HG02973 (cell line): ENCODE measurements around the gene RSPO4.
"Not testable (repeated sequence)": the region's sequence is repeated elsewhere in the genome, so short reads cannot be mapped to it uniquely, and the experiment has no call there.

ENCODE experiments used
- ATAC-seq: cut with Tn5 transposase; IDR thresholded peaks from one replicate; pipeline ENCODE4 v1.9.1; 2021; ENCODE audit warnings: moderate library complexity; ENCODE audit not compliant: unreplicated experiment

Gene RSPO4

DNA sequence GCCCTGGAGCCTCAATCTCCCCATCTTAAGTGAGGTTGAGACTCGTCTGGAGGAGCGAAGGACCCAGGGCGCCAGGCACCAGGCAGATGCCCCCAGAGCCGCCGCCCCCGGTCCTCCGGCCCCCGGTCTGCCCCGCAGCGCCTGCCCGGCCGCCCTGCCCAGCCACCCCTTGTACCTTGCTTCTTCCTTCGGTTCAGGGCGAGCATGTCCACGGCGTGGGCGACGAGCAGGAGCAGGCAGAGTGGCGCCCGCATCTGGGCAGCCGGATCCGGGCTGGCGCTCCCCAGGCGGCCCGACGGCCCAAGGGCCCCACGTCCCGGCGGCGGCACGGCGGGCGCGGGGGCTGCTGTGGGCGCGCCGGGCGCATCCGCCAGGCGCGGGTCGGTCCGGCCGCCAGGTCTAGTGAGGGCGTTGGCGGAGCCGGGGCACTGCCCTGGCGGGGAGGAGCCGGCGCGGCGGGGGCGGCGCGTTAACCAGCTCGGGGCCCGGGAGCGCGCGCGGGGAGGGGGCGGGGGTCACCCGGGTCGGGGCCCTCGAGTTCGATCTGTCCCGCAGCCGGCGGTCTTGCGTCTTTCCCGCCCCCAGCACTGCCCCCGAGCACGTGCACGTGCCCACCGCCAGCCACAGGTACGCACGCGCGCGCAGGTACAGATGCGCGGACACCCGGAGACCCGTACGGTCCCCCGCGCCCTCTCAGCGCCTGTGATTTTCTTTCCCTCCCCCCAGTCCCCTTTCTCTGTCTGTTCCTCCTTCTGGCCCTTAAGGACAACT, at the start of gene RSPO4:
Gene RSPO4 (minus strand): TSS at position 401 of the 771 bp plus-strand sequence. CDS start 147 bp downstream, at position 254.
- ATAC-seq: no peak

DNA sequence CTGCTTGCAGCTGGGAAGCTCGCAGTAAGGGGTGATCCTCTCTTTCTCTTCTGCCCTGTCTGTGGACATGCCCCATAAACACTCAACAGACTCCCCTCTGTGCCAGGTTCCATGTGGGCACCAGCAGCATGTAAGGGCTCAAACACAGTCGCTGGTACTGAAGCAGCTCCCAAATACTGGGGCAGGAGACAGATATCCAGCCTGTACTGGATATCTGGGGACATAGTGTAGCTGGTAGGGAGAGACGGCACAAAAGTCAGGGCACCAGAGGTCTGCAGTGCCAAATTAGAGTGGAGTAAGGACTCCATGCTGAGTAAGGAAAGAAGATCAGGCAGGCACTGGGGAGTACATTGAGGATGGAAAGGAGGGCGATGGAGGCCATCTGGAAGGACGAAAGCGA, 48.3 kb upstream of the RSPO4 start:
- no peak for ATAC-seq

DNA sequence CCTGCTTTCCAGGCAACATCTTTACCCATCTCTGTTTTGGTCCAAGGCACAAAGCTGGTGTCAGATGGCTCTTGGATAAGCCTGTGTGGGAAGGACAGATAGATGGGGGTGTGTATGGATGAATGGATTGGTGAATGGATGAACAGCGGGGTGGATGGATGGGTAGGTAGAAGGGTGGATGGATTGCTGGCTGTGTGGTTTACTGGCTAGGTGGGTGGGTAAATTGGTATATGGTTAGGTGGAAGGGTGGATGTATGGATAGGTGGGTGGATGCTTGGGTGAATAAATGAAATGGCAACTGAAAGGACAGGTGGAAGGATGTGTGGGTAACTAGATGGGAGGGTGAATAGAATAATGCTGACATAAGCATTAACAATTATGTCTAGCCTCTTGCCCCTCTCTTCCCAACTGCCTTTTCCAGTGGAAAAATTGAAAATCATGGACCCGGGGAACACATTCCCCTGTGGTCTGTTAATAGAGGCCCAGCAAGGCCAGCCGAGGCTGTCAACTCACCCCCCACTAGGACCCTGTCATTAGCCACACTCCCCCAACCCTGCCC, 43.8 kb upstream of the RSPO4 start:
- ATAC-seq: no peak

DNA sequence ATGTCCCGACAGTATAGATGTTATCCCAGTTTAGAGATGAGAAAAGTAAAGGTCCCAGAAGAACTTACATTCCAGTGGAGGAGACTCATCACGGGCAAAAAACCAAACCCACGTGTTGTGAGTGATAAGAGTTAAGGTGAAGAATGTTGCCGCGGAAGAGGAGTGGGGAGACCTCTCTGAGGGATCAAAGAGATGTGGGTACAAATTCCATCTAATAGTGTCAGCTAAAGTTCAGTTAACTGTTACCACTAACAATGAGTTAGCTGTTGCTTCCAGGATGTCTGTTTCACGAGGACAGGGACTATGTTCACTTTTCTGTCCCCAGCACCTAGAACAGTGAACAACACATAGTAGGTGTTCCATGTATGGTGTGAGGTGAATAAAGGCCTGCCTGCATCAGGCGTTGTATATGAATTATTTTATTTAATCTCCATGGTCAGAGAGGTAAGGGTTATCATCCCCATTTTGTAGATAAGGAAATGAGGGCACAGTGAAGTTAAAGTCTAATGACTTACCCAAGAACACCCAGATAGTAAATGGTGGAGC, 39.8 kb upstream of the RSPO4 start:
- no peak for ATAC-seq

DNA sequence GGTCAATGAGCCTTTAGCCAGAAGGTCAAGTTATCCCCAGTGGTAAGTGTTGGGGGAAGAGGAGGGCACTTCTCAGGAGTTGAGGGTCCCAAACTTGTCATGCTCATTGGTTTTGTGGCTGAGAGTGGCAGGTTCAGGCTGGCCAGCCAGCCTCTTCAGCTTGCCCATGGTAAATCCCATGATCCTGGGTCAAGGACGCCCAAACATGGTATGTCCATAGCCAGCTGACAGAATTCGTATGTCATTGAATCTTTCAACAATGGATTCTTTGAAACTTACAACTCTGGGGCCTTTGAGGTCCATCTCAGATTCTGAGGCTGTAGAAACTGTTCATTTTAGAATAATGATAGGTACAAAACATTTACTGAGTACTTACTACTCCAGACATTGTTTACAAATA, 36.1 kb upstream of the RSPO4 start:
- ATAC-seq: no peak

DNA sequence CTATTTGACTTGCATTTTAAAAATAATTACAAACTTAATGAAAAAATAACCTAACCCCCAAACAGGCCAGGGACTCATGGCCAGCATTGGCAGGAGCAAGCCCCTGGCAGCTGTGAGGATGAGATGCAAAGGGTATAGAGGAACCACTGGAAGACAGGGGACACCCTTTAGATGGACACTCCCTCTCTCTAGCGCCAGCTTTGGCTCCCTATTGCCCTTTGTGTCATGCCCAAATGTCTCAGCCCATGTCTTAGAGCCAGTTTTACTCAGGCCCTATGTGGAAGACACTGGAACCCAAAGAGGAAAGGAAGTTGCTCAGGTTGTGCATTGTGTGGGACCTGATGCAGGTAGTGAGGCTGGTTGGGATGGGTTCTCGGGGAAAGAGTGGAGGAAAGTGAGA, 34.9 kb upstream of the RSPO4 start:
- ATAC-seq: no peak

DNA sequence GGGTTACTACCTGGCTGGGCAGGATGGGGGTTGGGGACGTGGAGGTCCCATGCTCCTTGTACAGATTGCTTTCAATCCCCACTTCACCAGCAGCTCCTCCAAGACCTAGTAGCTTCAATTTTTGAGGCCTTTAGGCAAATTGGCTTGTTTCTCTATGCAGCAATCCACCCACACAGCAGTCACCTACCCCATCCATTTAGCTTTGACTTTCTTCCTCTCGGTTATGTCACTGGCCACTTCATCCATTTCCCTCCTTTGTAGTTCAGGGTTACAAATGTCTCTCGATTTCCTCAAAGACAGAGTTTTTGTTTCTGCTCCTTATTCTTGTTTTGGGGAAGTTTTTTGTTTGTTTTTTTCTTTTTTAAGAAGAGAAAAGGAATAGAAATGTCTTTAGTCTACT, 33.4 kb upstream of the RSPO4 start:
- no peak for ATAC-seq

DNA sequence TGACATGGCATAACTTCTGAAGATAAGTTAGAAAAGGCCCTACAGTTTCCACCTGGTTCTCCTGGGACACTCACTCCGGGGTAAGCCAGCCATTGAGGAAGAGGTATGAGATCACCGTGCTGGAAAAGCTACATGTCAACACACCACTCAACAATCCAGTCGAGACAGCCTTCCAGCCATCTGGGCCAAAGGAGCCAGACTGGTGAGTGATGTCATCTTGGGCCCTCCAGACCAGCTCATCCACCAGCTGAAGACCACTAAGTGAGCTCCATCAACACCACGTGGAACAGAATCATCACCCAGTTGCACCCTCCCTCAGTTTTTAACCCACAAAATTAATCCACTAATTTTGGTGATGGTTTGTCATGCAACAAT, 32.3 kb upstream of the RSPO4 start:
- no peak for ATAC-seq

DNA sequence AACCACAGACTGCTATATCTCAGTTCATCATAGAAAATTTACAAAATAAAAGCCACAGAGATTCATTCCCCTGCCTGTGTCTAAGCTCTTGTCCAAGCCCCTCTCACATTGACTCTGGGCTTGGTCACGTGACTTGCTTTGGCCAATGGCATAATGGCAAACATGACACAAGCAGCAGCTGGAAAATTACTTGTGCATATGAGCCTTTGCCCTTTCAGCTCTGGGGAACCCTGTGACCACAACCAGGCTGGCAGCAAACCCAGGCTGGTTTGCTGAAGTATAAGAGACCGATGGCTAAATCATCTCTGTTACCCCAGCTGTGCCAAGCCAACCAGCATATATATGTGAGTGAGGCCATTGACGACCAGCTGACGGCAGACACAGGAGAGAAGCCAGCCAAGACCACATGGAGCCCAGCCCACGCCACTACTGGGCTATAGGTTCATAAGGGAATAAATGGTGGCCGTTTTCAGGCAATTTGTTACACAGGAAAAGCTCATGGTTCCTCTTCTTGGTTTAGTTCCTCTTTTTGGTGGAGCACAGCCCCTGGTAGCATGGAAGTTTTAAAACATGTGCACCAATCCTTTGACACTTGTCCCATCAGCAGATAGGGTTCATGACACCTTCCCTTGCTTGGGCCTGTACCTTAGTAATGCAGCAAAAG, 31.8 kb upstream of the RSPO4 start:
- no peak for ATAC-seq

DNA sequence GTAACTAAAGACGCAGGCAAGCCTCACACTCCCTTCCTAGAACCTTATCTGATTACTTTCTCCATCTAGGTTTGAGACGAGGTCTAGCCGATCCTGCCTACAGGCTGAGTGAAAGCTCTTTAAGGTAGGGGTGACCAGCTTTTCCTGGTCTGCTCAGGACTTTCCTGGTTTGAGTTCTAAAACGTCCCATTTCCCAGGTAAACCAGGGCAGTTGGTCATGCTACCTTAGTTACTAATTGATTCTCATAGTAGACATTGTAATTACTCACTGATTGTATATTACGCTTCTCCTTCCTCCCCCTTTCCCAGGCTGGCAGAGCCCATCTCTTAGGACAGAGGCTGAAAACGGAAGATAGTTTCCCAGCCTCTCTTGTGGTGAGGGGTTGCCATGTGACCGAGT, 27.9 kb upstream of the RSPO4 start:
- no peak for ATAC-seq

DNA sequence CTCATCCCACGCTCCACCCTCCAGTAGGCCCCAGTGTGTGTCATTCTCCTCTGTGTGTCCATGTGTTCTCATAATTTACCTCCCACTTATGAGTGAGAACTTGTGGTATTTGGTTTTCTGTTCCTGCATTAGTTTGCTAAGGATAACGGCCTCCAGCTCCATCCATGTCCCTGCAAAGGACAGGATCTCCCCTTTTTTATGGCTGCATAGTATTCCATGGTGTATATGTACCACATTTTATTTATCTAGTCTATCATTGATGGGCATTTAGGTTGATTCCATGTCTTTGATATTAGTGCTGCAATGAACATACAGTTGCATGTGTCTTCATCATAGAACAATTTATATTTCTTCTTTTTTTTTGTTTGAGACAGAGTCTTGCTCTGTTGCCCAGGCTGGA, 24.1 kb upstream of the RSPO4 start:
- not testable (repeated sequence) for ATAC-seq

DNA sequence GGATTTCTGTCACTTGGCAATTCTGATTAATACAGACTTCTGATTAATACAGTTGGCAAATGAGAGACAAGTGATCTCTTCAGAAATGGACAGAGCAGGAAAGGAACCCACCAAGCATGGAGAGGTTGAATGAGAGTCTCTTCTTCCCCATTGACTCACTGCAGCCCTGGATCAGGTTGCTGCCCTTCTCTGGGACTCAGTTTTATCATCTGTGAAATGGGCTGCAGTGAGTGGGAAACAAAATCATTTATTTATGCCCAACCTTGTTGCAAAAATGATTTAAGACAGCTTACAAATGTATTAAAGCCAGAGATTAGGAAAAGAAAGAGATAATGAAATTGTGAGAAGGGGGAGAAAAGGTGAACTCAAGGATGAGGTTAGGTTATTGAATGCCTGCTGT, 20.8 kb upstream of the RSPO4 start:
- no peak for ATAC-seq

DNA sequence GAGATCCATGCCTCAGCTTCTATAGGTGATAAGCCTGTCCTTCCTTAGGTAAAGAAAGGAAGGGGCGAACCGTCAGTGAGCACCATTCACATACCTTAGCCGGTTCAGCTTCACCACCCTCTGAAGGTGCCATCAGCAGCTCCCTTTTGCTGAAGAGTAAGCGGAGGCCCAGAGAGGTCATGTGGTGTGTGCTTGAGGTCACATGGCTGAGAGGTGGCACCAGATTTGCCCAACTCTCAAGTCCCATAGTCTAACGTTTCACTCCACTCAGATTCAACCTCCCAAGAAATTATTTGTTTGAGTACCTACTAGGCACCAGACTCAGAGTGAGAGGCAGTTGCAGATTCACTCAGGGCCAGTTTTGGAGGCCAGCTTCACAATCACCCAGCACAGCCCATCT, 18.5 kb upstream of the RSPO4 start:
- ATAC-seq: no peak

DNA sequence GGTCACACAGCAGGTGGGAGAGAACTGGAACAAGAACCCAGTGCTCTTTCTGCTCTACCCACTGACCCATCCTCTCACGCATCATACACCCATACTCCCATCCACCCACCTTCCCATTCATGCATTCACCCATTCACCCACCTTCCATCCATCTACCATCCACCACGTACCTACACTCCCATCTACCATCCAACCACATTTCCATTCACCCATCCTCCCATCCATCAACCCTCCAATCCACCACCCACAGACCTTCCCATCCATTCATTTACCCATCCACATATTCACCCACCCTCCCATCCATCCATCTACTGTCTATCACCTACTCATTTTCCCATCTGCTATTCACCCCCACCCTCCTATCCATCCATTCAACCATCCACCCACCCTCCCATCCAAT, 17.2 kb upstream of the RSPO4 start:
- ATAC-seq: no peak

DNA sequence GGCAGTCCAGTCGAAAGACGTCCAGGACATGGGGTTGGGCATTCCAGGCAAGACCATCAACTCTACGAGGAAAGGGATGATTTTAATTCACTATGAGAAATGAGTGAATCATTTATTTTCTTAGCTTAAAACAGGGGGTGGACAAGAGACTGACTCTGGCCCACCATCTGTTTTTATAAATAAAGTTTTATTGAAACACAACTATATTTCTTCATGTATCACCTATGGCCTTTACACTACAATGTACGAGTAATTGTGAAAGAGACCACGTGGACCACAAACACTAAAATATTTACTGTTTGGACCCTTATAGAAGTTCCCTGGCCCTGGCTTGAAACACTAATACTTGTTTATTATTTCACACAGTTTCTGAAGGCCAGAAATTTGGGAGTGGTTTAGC, 15.6 kb upstream of the RSPO4 start:
- no peak for ATAC-seq

DNA sequence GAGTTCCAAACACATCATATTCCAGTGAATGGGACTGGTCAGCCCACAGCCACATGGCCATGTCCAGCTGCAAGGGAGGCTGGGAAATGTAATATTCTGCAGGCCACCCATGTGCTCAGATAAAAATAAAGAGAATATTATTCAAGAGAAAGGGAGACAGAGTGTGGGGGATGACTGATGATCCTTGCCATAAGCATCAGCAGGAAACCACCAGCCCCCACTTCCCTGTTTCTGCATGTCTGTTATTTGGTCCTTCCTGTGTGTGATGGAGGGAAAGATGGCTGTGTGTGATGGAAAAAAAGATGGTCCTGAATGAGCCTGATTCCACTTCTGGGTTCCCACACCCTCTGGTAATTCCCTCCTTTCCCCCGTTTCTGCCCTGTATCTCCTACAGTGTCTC, 13.1 kb upstream of the RSPO4 start:
- no peak for ATAC-seq

DNA sequence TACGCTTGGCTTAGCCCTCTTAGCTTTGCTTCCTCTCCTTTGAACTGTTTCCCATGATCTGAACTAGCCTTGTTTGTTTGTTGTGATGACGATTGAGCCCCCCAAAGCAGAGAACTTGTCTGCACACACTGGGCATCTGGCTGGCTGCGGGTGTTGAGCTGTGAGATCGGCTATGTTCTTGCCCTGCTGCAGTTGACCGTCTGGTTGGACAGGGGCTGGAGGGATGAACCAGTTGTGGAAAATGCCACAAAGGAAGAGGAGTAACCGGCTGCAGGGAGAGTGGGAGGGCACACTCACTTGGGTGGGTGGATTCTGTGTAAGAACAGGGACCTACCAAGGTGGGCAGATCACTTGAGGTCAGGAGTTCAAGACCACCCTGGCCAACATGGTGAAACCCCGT, 12.4 kb upstream of the RSPO4 start:
- ATAC-seq: no peak

DNA sequence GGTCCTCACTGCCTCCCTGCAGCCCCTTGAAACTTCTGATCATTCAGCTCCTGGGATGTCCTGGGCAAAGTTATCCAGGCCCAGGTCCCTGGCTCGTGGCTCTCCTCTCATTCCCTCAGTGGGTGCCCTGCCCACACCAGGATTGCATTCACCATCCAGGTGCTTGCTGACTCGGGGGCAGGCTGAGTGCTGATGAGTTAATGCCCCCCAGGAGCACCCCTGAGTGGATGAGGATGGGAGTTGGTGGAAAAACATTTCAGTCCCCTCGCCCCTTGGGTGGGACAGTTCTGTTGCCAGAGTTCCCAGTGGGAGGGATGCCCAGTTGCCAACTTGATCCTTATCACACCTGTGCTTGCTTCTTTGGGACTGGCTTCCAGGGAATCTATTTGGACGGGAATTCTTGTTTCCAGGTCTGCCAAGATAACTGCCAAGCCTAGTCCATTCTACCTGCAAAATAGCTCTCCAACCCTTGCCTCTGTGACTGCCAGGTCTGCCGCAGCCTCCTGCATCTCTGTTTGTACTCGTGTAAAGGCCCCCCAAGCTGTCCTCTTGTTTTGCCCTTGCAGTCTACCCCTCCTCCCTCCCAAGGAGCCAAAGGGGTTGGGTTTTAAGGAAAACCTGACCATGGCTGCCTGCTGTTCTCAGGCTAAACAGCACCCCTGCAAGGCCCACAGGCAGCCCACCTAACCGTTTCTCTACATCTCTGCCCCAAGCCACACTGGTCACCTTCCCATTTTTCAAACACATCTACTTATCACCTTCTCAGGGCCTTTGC, 11.6 kb upstream of the RSPO4 start:
- ATAC-seq: no peak

DNA sequence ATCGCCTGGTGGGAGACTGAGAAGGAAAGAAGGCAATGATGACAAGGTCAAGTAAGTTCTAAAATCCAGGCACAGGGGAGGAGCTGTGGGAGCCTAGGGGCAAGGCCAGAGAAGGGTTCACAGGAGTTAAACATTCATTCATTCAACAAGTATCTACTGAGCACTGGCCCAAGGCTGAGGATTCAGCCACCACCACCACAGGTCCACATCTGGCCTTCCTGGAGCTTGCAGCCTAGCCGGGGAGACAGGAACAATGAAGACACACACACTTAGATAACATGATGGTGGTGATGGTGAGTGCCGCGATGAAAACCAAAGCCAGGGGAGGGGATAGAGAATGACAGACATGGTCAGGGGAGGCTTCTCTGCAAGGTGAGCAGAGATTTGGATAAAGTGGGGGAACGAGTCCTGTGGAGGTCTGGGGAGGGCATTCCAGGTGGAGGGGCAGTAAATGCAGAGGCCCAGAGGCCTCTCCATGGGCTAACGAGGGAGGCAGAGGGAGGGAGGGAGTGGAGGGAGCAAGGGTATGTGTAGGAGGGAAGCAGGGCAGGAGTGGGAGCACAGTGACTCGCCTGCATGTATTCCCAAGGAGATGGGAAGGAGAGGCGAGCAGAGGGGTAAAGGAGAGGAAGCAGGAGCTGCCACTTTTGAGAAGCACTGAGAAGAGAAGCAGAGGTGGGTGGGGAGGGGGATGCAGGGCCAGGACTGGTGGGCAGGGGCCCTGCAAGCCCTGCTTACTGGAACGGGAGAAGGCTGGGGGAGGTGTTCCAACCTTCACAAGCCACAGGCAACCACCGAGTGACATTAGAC, 10.5 kb upstream of the RSPO4 start:
- ATAC-seq: no peak

DNA sequence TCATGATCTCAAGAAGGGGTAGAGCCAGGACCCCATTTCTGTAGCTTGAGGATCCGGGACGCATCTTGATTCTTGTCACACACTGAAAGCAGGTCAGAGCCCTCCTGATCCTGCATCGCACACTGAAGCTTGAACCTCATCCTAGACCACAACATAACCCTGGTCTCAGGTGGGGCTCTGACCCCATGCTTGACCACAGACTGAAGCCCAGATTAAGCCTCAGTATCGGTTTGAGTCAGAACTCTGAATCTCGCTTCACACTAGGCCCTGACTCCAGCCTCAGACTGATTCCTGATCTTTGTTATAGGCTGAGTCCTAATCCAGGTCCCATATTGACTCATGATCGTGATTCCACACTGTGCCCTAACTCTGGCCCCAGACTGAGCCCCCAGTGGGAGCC, 8.5 kb upstream of the RSPO4 start:
- peak; percentile 51 for ATAC-seq
